Right atrium auricular region (tissue), 2 donors: ENCODE results near the gene FYCO1. TPM values are rescaled to one million over a fixed set of nuclear protein-coding genes. Genes with fewer than 3 reads are reported as not detected.

Experiments
- DNase-seq: peaks from one replicate; pipeline ENCODE4 v3.0.0-alpha.2; 2019; ENCODE audit warnings: low spot score
- H3K27ac ChIP-seq, 2 donors: fragments of 200-600 bp; sonication (generic); 1 replicate in 1 of 2; 2 replicates in 1 of 2; pipeline ENCODE4 v1.5.1; 2016 to 2019
- H3K27me3 ChIP-seq, 2 donors: fragments of 200-600 bp; sonication (generic); one replicate each; pipeline versions ENCODE4 v1.5.1 to v1.6.0; 2017 to 2019
- H3K36me3 ChIP-seq: fragments of 200-600 bp; sonication (generic); one replicate; pipeline ENCODE4 v1.5.1; 2016
- H3K4me1 ChIP-seq, 2 donors: fragments of 200-600 bp; sonication (generic); one replicate each; pipeline versions ENCODE4 v1.5.1 to v1.6.0; 2017 to 2019
- H3K4me3 ChIP-seq, 2 donors: fragments of 200-600 bp; sonication (generic); 1 replicate in 1 of 2; 2 replicates in 1 of 2; pipeline ENCODE4 v1.5.1; 2017 to 2019; ENCODE audit warnings: mild to moderate bottlenecking in 1 of 2, moderate library complexity in 1 of 2
- H3K9me3 ChIP-seq, 2 donors: fragments of 200-600 bp; sonication (generic); one replicate each; pipeline ENCODE4 v1.5.1; 2019
- CTCF ChIP-seq, 2 donors: fragments of 200-600 bp; sonication (generic); IDR thresholded peaks; one replicate each; pipeline ENCODE4 v1.5.1; 2019; ENCODE audit warnings: antibody characterized with exemption in 2 of 2
- total RNA-seq, 2 donors: library from RNA; depleted of rRNA; stranded (reverse); fragments of >200 nt; gene quantifications; one replicate each; pipeline ENCODE4 v1.1.0, GENCODE V29; 2016

FYCO1 gene
- total RNA-seq, 2 donors from 2014 or later, result 67.2 to 116 TPM

DNA sequence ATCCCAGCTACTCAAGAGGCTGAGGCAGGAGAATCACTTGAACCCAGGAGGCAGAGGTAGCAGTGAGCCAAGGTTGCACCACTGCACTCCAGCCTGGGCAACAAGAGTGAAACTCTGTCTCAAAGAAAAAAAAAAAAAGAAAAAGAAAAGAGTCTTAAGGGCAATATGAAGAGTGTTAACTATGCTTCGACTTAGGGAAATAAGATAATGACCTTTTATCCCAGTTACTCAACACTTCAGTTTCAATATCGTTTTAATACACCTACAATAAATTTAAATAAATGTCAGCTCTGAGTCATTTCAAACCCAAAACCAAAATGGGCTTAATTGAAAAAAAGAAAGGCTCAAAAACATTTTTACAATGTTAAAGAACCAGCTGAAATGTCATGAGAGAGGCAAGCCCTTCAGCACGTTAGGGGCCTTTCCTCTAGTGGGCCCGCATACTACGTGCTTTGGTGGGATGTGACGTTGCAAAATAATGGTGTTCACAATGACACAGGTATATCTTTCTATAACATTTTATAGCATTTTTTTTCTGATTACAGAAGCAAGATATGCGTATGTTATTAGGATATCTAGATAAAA, 15.3 kb downstream of the FYCO1 start:
- Histone ChIP-seq H3K27me3 (no peaks in the 10 kb centered on the region), H3K4me1 (peaks cover 0 to 30% of the 10 kb centered on the region in 2 donors), H3K27ac (no peak overlapping the region), H3K9me3 (no peaks in the 10 kb centered on the region), H3K4me3 (no peak overlapping the region), H3K36me3 (peaks cover 90% of the 10 kb centered on the region)
- no peak for TF ChIP-seq CTCF (IDR thresholded peaks at IDR 0.05)
- no peak for DNase-seq

GRCh38 chr3:45979378-45979777, 16.2 kb downstream of the FYCO1 start:
- H3K9me3 ChIP-seq, result no peaks in the 10 kb centered on the region
- no peak for TF ChIP-seq CTCF (IDR thresholded peaks at IDR 0.05)
- H3K27me3 ChIP-seq, result no peaks in the 10 kb centered on the region
- peaks cover 95% of the 10 kb centered on the region for H3K36me3 ChIP-seq
- no peak overlapping the region for H3K4me3 ChIP-seq
- DNase-seq, result no peak
- no peak overlapping the region for H3K27ac ChIP-seq
- peaks cover 0 to 21% of the 10 kb centered on the region in 2 donors for H3K4me1 ChIP-seq

DNA sequence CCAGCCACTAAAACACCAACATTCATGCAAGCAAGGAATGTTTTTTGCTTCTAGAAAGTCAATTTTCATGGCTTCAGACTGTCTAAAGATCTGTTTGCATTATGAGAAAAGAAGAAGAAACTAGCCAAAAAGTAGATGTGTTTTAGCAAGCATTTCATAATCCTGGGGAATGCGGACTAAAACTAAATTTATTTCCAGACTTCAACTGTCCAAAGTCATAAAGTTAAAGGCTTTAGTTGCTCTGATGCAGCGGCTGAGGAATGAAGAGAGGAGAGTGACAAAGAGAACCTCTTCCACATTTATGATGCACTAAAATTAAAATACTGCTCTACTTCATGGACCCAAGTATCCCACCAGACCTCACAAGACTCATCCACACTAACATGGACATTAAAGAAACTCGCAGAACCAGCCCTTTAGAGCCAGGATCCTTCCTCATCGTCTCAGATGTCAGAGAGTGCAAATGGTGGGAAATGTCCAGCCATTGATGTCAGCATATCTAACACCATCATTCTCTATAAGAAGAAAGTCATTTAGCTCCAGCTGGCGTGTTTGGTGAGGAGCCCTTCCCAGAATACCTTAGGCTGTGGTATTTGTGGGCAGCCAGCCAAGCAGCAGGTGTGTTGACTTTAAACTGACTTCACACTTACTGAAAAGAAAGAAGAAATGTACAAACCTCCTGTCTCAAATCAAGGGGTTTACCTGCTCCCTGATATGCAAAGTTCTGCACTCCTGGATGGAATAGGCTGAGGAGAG, 17.4 kb downstream of the FYCO1 start:
- no peak for DNase-seq
- no peaks in the 10 kb centered on the region for H3K9me3 ChIP-seq
- no peaks in the 10 kb centered on the region for H3K27me3 ChIP-seq
- peaks cover 95% of the 10 kb centered on the region for H3K36me3 ChIP-seq
- H3K4me1 ChIP-seq, result peaks cover 0 to 9% of the 10 kb centered on the region in 2 donors
- no peak overlapping the region for H3K4me3 ChIP-seq
- no peak for TF ChIP-seq CTCF (IDR thresholded peaks at IDR 0.05)
- no peak overlapping the region for H3K27ac ChIP-seq

- Histone ChIP-seq H3K9me3 (no peaks in the 10 kb centered on the region), H3K27ac (no peak overlapping the region), H3K36me3 (peaks cover 80% of the 10 kb centered on the region), H3K27me3 (no peaks in the 10 kb centered on the region), H3K4me3 (no peak overlapping the region), H3K4me1 (no peaks in the 10 kb centered on the region)
- DNase-seq, result no peak
- TF ChIP-seq CTCF (IDR thresholded peaks at IDR 0.05), result no peak
These were observed 19.2 kb downstream of the FYCO1 start for GRCh38 chr3:45976191-45977091.

DNA sequence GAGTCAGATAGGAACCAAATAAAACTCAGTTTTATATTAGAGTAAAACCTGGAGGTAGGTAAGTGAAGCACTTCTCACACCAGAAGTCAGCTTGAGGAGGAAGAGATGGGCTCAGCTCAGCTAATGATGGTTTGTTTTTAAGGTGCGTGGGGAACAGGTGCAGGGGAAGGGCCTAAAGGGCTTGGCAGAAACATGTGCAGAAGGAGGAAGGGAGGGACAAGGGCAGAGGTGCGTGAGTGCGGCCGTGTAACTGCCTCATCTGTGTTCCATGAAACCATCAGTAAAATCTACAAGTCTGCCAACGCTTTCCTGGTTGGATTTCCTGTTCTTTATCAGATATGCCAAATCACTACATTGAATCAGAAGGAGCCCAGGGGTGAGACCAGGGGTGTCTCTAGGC, 19.9 kb downstream of the FYCO1 start:
- H3K36me3 ChIP-seq, result peaks cover 79% of the 10 kb centered on the region
- H3K9me3 ChIP-seq, result no peaks in the 10 kb centered on the region
- no peaks in the 10 kb centered on the region for H3K4me1 ChIP-seq
- no peak overlapping the region for H3K27ac ChIP-seq
- TF ChIP-seq CTCF (IDR thresholded peaks at IDR 0.05), result no peak
- no peaks in the 10 kb centered on the region for H3K27me3 ChIP-seq
- H3K4me3 ChIP-seq, result no peak overlapping the region
- no peak for DNase-seq
